ENCODE data around the gene TRMT13. TPM values are rescaled to one million over a fixed set of nuclear protein-coding genes. Genes with fewer than 3 reads are reported as not detected.

The TRMT13 gene
- polyA plus RNA-seq, 1 donor (not counting 4 experiments of a cell fraction or from before 2014, with no cell fraction given): 15.3 TPM

DNA sequence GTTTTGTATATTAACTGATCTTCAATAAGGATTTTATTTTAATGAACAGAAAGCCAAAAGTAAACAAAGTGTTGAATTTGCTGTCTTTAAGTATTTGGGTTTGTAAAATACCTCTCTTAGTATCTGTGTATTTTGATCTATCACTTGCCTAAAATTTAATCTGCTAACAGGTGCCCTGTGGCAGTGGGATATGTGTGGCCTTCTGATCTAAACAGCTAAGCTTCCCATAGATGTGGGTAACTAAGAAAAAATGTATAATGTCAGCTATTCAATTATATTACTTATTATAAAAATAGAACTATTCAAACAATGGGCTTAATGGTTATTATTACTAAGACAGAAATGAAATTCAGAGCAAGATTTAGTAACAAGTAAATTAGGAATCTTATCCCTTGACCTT, 29.9 kb downstream of the TRMT13 start:
- H3K9ac ChIP-seq (ENCODE audit: control insufficient read depth, extremely low read depth, insufficient read depth, low read length): no peak overlapping the region
- H3K27ac ChIP-seq (ENCODE audit: control insufficient read depth, insufficient read depth, low read length): no peak overlapping the region
- FAIRE-seq (no peak), DNase-seq (ENCODE audit: low read depth, low spot score) (no peak)
- no peaks in the 10 kb centered on the region for H3K4me1 ChIP-seq (ENCODE audit: control insufficient read depth, extremely low read depth, insufficient read depth, low read length)
- TF ChIP-seq, protein P1, sequence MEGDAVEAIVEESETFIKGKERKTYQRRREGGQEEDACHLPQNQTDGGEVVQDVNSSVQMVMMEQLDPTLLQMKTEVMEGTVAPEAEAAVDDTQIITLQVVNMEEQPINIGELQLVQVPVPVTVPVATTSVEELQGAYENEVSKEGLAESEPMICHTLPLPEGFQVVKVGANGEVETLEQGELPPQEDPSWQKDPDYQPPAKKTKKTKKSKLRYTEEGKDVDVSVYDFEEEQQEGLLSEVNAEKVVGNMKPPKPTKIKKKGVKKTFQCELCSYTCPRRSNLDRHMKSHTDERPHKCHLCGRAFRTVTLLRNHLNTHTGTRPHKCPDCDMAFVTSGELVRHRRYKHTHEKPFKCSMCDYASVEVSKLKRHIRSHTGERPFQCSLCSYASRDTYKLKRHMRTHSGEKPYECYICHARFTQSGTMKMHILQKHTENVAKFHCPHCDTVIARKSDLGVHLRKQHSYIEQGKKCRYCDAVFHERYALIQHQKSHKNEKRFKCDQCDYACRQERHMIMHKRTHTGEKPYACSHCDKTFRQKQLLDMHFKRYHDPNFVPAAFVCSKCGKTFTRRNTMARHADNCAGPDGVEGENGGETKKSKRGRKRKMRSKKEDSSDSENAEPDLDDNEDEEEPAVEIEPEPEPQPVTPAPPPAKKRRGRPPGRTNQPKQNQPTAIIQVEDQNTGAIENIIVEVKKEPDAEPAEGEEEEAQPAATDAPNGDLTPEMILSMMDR (optimal IDR thresholded peaks at IDR 0.05 in 1 of 3, IDR thresholded peaks at IDR 0.05 in 1 of 3, conservative IDR thresholded peaks at IDR 0.05 in 1 of 3; ENCODE audit: extremely low read depth in 1 of 3, insufficient read depth in 2 of 3, low read length in 3 of 3): no peak
- no peak for TF ChIP-seq EZH2 (IDR thresholded peaks at IDR 0.05; ENCODE audit: low read length)
- no peak overlapping the region for H3K4me3 ChIP-seq (ENCODE audit: control insufficient read depth in 2 of 3, extremely low read depth in 1 of 3, insufficient read depth in 2 of 3, low read depth in 1 of 3, low read length in 3 of 3)
- H3K27me3 ChIP-seq (ENCODE audit: control insufficient read depth, extremely low read depth, insufficient read depth, low read length): no peaks in the 10 kb centered on the region
- dilution Hi-C loops (cut with MboI; ENCODE audit: extremely low pct_ligation_motif_present, low sequenced_read_pairs): no loop called here
- no peak overlapping the region for H2AFZ ChIP-seq (ENCODE audit: control insufficient read depth, low read length)
- H3K79me2 ChIP-seq (ENCODE audit: control insufficient read depth, insufficient read depth, low read length): no peaks in the 10 kb centered on the region
- no peaks in the 10 kb centered on the region for H4K20me1 ChIP-seq (ENCODE audit: control insufficient read depth, extremely low read depth, insufficient read depth, low read length)
- H3K36me3 ChIP-seq (ENCODE audit: control insufficient read depth in 2 of 2, extremely low read depth in 1 of 2, insufficient read depth in 2 of 2, low read length in 2 of 2): no peaks in the 10 kb centered on the region
- H3K9me3 ChIP-seq (ENCODE audit: control insufficient read depth, low read depth, low read length): no peaks in the 10 kb centered on the region
- H3K4me2 ChIP-seq (ENCODE audit: control insufficient read depth, extremely low read depth, insufficient read depth, low read depth, low read length): no peak overlapping the region
- H3K9me1 ChIP-seq (ENCODE audit: control insufficient read depth, extremely low read depth, insufficient read depth, low read length): no peaks in the 10 kb centered on the region

DNA sequence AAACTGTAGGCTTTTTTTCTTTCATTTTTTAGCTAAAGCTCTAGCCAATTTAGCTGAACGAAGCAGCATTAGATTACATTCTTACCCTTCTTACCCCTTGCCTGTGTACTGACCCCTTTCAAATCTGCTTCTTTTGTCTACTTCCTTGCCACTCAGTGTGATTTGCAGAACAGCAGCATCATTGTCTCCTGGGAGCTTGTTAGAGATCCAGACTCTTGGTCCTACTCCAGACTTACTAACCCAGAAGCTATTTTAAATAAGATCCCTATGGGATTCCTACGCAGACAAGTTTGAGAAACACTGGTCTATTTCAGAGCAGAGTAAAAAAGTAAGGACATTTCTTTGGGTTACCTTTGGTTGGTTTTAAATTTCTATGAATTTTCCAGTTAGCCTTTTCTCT, 31.3 kb downstream of the TRMT13 start:
- FAIRE-seq: no peak
- dilution Hi-C loops (cut with MboI; ENCODE audit: extremely low pct_ligation_motif_present, low sequenced_read_pairs): no loop called here

More for the DNA sequence above, 31.3 kb downstream of the TRMT13 start:
- Histone ChIP-seq H3K79me2 (ENCODE audit: control insufficient read depth, insufficient read depth, low read length) (no peaks in the 10 kb centered on the region), H3K4me2 (ENCODE audit: control insufficient read depth, extremely low read depth, insufficient read depth, low read depth, low read length) (no peak overlapping the region), H3K9me3 (ENCODE audit: control insufficient read depth, low read depth, low read length) (no peaks in the 10 kb centered on the region), H2AFZ (ENCODE audit: control insufficient read depth, low read length) (no peak overlapping the region), H3K4me1 (ENCODE audit: control insufficient read depth, extremely low read depth, insufficient read depth, low read length) (no peaks in the 10 kb centered on the region), H3K9ac (ENCODE audit: control insufficient read depth, extremely low read depth, insufficient read depth, low read length) (no peak overlapping the region), H3K27ac (ENCODE audit: control insufficient read depth, insufficient read depth, low read length) (no peak overlapping the region), H4K20me1 (ENCODE audit: control insufficient read depth, extremely low read depth, insufficient read depth, low read length) (no peaks in the 10 kb centered on the region), H3K9me1 (ENCODE audit: control insufficient read depth, extremely low read depth, insufficient read depth, low read length) (no peaks in the 10 kb centered on the region), H3K27me3 (ENCODE audit: control insufficient read depth, extremely low read depth, insufficient read depth, low read length) (no peaks in the 10 kb centered on the region), H3K4me3 (ENCODE audit: control insufficient read depth in 2 of 3, extremely low read depth in 1 of 3, insufficient read depth in 2 of 3, low read depth in 1 of 3, low read length in 3 of 3) (no peak overlapping the region), H3K36me3 (ENCODE audit: control insufficient read depth in 2 of 2, extremely low read depth in 1 of 2, insufficient read depth in 2 of 2, low read length in 2 of 2) (no peaks in the 10 kb centered on the region)
- no peak for DNase-seq (ENCODE audit: low read depth, low spot score)
- TF ChIP-seq EZH2 (IDR thresholded peaks at IDR 0.05; ENCODE audit: low read length): no peak
- TF ChIP-seq, protein P1 (optimal IDR thresholded peaks at IDR 0.05 in 1 of 3, IDR thresholded peaks at IDR 0.05 in 1 of 3, conservative IDR thresholded peaks at IDR 0.05 in 1 of 3; ENCODE audit: extremely low read depth in 1 of 3, insufficient read depth in 2 of 3, low read length in 3 of 3): no peak

Measured in keratinocyte (primary cell).